HCT116 (cell line): ENCODE measurements around the gene KRT33B. TPM values are rescaled to one million over a fixed set of nuclear protein-coding genes. Genes with fewer than 3 reads are reported as not detected.

Experiments
- ATAC-seq: fragments of 200-7000 bp; cut with Tn5 transposase; 2 replicates; pipeline ENCODE4 v1.9.1; 2020; ENCODE audit warnings: mild to moderate bottlenecking, moderate library complexity
- BruUV-seq: library from RNA; stranded (reverse); fragments of 400-500 nt; replicated peaks from 2 replicates; lab custom pipeline; 2021; lab: Mats Ljungman, UMichigan
- CTCF ChIA-PET: fragments of 300-600 bp; sonication (Branson Sonifier 250); formaldehyde crosslinking; loops from one replicate; lab custom pipeline; 2021; ENCODE audit warnings: antibody characterized with exemption; lab: Charles Lee
- POLR2A ChIA-PET: fragments of 300-600, 350-600 bp; sonication (Branson Sonifier 250); formaldehyde crosslinking; loops from one replicate; lab custom pipeline; 2021; ENCODE audit warnings: antibody characterized with exemption; lab: Charles Lee
- RAD21 ChIA-PET, 2 experiments: fragments of 300-600 bp; sonication (Branson Sonifier 250); formaldehyde crosslinking; loops; one replicate each; lab custom pipeline; 2023; ENCODE audit warnings: low total read pairs in 2 of 2; ENCODE audit not compliant: uncharacterized antibody in 2 of 2, unreplicated experiment in 2 of 2, low non-redundant PET in 1 of 2; lab: Charles Lee
- DNase-seq: peaks from one replicate; pipeline ENCODE4 v3.0.0-alpha.2; 2010; ENCODE audit warnings: low read depth, low spot score
- H2AFZ ChIP-seq: fragments of 200-600 bp; shearing (Covaris generic), sonication (generic); 2 replicates; pipeline ENCODE4 v1.6.1; 2017; ENCODE audit warnings: low read depth, mixed run types, mixed read lengths, antibody characterized with exemption, low read length; ENCODE audit not compliant: poor library complexity, severe bottlenecking
- H3K27ac ChIP-seq: 2 replicates; pipeline ENCODE4 v1.5.1; 2012; ENCODE audit warnings: low read depth, low read length
- H3K27me3 ChIP-seq: fragments of 200-600 bp; sonication (generic); 2 replicates; pipeline ENCODE4 v1.6.1; 2016; ENCODE audit warnings: mixed run types, low read length, mixed read lengths; ENCODE audit not compliant: insufficient read depth
- H3K36me3 ChIP-seq, 2 experiments: fragments of 200-500 bp in 1 of 2; fragments of 200-600 bp in 1 of 2; sonication (Bioruptor generic) in 1 of 2; sonication (generic) in 1 of 2; 2 replicates each; pipeline versions ENCODE4 v1.5.1 to v1.6.1; 2014 to 2016; ENCODE audit warnings: low read length in 2 of 2, inconsistent platforms in 1 of 2, mixed read lengths in 1 of 2, mixed run types in 1 of 2; ENCODE audit not compliant: insufficient read depth in 2 of 2, control insufficient read depth in 1 of 2
- H3K4me1 ChIP-seq, 2 experiments: fragments of 200-600 bp in 1 of 2; sonication (generic) in 1 of 2; 2 replicates each; pipeline versions ENCODE4 v1.5.1 to v1.6.1; 2012 to 2017; ENCODE audit warnings: low read length in 2 of 2, inconsistent platforms in 1 of 2, mild to moderate bottlenecking in 1 of 2, mixed read lengths in 1 of 2, mixed run types in 1 of 2, moderate library complexity in 1 of 2; ENCODE audit not compliant: insufficient read depth in 2 of 2, control insufficient read depth in 1 of 2
- H3K4me2 ChIP-seq: fragments of 200-600 bp; sonication (generic); 2 replicates; pipeline ENCODE4 v1.6.1; 2017; ENCODE audit warnings: mixed run types, low read length, mixed read lengths
- H3K4me3 ChIP-seq, 2 experiments: fragments of 200-600 bp in 1 of 2; sonication (generic) in 1 of 2; replicated peaks in 1 of 2; 2 replicates each; pipeline ENCODE4 v1.5.1; 2011 to 2016; ENCODE audit warnings: low read length in 2 of 2, control low read depth in 1 of 2, low read depth in 1 of 2, mild to moderate bottlenecking in 1 of 2, mixed read lengths in 1 of 2, mixed run types in 1 of 2
- H3K79me2 ChIP-seq: fragments of 200-600 bp; sonication (generic); 2 replicates; pipeline ENCODE4 v1.6.1; 2017; ENCODE audit warnings: mild to moderate bottlenecking, mixed run types, low read length, moderate library complexity, mixed read lengths; ENCODE audit not compliant: insufficient read depth
- H3K9ac ChIP-seq: fragments of 200-600 bp; sonication (generic); 2 replicates; pipeline ENCODE4 v1.6.1; 2016; ENCODE audit warnings: low read length, mixed read lengths
- H3K9me2 ChIP-seq: fragments of 200-600 bp; sonication (generic), shearing (Covaris generic); 2 replicates; pipeline ENCODE4 v1.6.1; 2017; ENCODE audit warnings: mixed run types, mild to moderate bottlenecking, moderate library complexity; ENCODE audit not compliant: insufficient read depth
- H3K9me3 ChIP-seq, 2 experiments: fragments of 200-500 bp in 1 of 2; fragments of 200-600 bp in 1 of 2; sonication (Bioruptor generic) in 1 of 2; sonication (generic) in 1 of 2; 2 replicates each; pipeline ENCODE4 v1.6.1; 2014 to 2017; ENCODE audit warnings: low read length in 2 of 2, mixed read lengths in 2 of 2, inconsistent platforms in 1 of 2, low read depth in 1 of 2, mild to moderate bottlenecking in 1 of 2, mixed run types in 1 of 2, moderate library complexity in 1 of 2; ENCODE audit not compliant: control insufficient read depth in 1 of 2, insufficient read depth in 1 of 2
- H4K20me1 ChIP-seq: fragments of 200-600 bp; sonication (generic), shearing (Covaris generic); 2 replicates; pipeline ENCODE4 v1.6.1; 2017; ENCODE audit warnings: mixed run types, mild to moderate bottlenecking, moderate library complexity; ENCODE audit not compliant: insufficient read depth
- EGR1 ChIP-seq: IDR thresholded peaks from 2 replicates; pipeline ENCODE4 v1.6.1; 2012; ENCODE audit warnings: low read depth
- ELF1 ChIP-seq: IDR thresholded peaks from 2 replicates; pipeline ENCODE4 v1.6.1; 2012; ENCODE audit warnings: low read depth, borderline replicate concordance
- EZH2phosphoT487 ChIP-seq: fragments of 200-600 bp; IDR thresholded peaks from 2 replicates; pipeline ENCODE4 v1.6.1; 2018; ENCODE audit warnings: antibody characterized with exemption, borderline replicate concordance
- MAX ChIP-seq: IDR thresholded peaks from 2 replicates; pipeline ENCODE4 v1.6.1; 2012
- REST ChIP-seq: IDR thresholded peaks from 2 replicates; pipeline ENCODE4 v1.6.1; 2012; ENCODE audit warnings: low read depth
- YY1 ChIP-seq: IDR thresholded peaks from 2 replicates; pipeline ENCODE4 v1.6.1; 2011; ENCODE audit warnings: low read length, low read depth, moderate library complexity, mild to moderate bottlenecking; ENCODE audit not compliant: insufficient replicate concordance; ENCODE audit errors: extremely low read depth
- ZNF274 ChIP-seq: fragments of 200-500 bp; sonication (Bioruptor generic); IDR thresholded peaks from 2 replicates; pipeline ENCODE4 v1.6.1; 2014; ENCODE audit warnings: mild to moderate bottlenecking, low read depth, low read length, inconsistent platforms
- intact Hi-C: fragments of 100-400 bp; cut with micrococcal nuclease; formaldehyde crosslinking; loops from 2 replicates; pipeline ENCODE4 v1.10.0; 2022
- total RNA-seq: library from RNA; stranded (reverse); gene quantifications from one replicate; pipeline ENCODE4 v1.2.1, GENCODE V29; 2021; ENCODE audit not compliant: unreplicated experiment

Gene KRT33B
- total RNA-seq, 1 experiment from 2014 or later: not detected

- Histone ChIP-seq H4K20me1 (no peaks in the 10 kb centered on the region), H3K4me3 (no peak overlapping the region), H3K27me3 (no peaks in the 10 kb centered on the region), H3K4me2 (no peak overlapping the region), H3K27ac (no peak overlapping the region), H3K79me2 (no peaks in the 10 kb centered on the region), H3K36me3 (no peaks in the 10 kb centered on the region), H2AFZ (no peak overlapping the region), H3K9me2 (no peaks in the 10 kb centered on the region), H3K4me1 (peaks cover 0 to 11% of the 10 kb centered on the region in 2 experiments; a peak in 2 of 4 replicates), H3K9me3 (no peaks in the 10 kb centered on the region), H3K9ac (no peak overlapping the region)
- ChIA-PET POLR2A (no interaction called here), CTCF (no interaction called here), RAD21 (no interaction called here)
- DNase-seq (no peak), ATAC-seq (no peak)
- no TSS peak for BruUV-seq
- TF ChIP-seq EZH2phosphoT487: no peak
- TF ChIP-seq ZNF274: no peak
- no peak for TF ChIP-seq REST
- intact Hi-C loops: no loop called here
Observed at GRCh38 chr17:41363881-41364280, 5.7 kb downstream of the KRT33B start.

- CTCF ChIA-PET: no interaction called here
- no TSS peak for BruUV-seq
- H3K9me2 ChIP-seq: no peaks in the 10 kb centered on the region
- no peaks in the 10 kb centered on the region for H3K27me3 ChIP-seq
- no peak for ATAC-seq
- H3K36me3 ChIP-seq: no peaks in the 10 kb centered on the region
- POLR2A ChIA-PET: no interaction called here
- H3K4me3 ChIP-seq: no peak overlapping the region
- H3K79me2 ChIP-seq: no peaks in the 10 kb centered on the region
- peaks cover 0 to 6% of the 10 kb centered on the region in 2 experiments; a peak in 1 of 4 replicates for H3K9me3 ChIP-seq
- TF ChIP-seq EZH2phosphoT487 (no peak), EGR1 (no peak), YY1 (no peak), ELF1 (no peak), MAX (0 out of 2 replicates have a peak, but pooled peaks have one; percentile 31)
- no peak overlapping the region for H2AFZ ChIP-seq
- H3K4me2 ChIP-seq: no peak overlapping the region
- no peak for DNase-seq
- H4K20me1 ChIP-seq: no peaks in the 10 kb centered on the region
- intact Hi-C loops: no loop called here
- H3K9ac ChIP-seq: no peak overlapping the region
- RAD21 ChIA-PET: no interaction called here
- H3K4me1 ChIP-seq: peaks cover 0 to 7% of the 10 kb centered on the region in 2 experiments; a peak in 2 of 4 replicates
- no peak overlapping the region for H3K27ac ChIP-seq
Observed at GRCh38 chr17:41360296-41360995, 9.2 kb downstream of the KRT33B start.
